Effector CD4-positive, alpha-beta T cell (primary cell): Measurements from ENCODE around the gene SDC1.

Source experiments
- DNase-seq: peaks from one replicate; pipeline ENCODE4 v3.0.0-alpha.2; 2020

SDC1 gene

DNA sequence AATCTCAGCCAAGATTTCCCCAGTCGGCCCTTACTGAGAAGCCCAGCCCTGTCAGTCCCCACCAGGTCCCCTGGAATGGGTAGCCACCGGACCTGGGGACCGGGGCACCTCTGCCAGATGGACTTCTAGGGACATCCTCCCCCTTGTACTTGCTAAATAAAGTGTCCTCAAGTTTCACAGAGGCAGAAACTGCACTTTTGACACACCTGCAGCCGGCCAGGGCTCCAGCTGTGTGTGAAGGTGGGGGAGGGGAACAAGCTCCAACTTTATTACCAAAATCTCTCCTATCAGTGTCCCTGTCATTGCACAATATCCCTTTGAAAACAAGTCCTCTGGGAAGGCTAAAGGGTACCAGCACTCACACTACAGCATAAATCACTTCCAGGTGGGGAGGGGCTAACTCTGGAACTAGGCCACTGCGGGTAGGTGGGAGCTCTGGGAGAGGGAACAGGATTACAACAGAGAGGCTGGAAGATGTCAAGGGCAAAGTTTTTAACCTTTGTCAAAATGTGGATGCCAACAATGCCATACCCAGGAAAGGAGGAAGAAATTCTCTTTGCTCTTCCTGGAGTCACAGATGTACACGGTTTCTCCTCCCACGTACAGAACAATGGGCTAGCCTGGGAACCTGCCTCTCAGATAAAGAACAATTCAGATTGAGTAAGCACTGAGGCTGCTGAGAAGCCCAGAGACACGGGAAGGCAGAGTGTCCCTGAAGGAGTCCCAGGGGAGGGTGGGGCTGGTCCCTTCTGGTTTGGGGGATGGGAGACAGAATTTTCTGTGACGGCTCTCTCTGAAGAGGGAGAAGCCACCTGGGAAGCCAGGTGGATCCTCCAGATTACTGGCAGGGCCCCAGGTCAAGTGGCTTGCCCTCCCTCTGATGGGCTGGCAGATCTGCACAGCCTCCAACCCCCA lies 11.0 kb downstream of the SDC1 start:
- no peak for DNase-seq

DNA sequence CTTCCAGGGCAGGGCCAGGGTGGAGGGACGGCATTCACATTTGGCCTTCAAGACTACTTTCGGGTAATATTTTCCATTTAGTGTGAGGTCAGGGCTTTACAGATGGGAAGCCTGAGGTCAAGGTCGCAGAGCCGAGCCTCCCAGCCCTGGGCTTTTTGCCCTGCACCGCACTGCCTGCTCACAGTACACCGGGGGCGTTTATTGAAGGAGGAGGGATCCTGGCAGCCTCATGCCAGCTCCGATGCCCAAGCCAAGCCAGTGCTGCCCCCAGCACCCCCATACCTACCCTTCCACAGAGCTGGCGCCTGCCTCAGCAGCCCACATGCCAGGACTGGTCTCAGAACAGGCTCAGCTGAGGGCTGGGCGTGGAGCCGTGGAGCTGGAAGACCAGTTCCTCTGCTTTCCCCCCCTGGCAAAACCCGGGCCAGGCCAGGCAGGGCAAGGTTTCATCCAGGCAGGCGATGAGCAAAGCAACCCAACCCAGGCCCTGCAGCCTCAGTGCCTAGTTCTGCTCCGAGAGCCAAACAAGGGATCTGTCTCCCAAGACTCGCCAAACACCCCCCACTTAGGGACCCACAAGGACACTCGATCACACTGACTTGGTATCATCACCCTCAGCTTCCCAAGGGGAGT lies 11.9 kb downstream of the SDC1 start:
- no peak for DNase-seq

DNA sequence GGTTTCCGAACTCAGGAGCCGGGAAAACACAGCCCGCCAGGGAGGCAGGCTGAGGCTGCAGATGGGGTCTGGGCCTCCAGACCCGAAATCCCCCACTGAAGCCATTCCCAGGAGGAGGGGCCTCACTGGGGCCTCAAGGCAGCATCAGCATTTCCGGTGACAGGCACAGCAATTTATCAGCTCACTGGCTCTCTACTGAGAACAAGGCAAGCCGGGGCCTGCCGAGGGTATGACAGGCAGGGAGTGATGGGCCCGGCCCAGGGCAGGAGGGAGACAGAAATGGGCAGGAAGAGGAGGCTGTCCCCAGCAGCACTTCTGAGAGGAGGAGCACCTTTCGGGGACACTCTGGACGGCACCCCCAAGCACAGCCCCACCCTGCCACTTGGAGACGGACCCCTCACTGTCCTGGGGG lies 12.5 kb downstream of the SDC1 start:
- DNase-seq, result no peak

DNA sequence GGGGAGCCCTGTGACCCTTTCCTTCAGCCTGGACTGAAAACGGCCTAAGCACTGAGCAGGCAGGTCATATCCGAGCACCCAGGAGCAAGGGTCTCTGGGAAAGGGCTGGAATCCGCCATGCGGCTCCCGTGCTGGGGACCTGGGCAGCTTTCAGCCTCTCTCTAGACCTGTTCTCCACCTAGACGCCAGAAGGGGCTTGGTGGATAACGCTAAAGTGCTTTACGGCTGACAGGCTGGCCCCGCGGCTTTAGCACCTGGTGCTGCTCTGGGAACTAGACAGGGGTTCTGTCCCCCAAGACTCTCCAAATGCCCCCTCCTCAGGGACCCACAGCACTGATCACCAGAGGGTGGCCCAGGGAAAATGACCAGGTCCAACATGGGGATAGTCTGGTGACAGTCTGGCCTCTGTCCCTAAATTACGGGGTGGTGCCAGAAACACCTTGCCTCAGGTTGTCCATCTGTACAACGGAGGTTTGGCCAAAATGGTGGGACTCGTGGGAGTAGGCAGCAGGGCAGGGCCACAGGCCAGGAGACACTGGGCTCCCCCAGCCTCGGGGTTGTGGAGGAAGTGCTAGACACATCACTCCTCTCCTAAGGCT lies 13.0 kb downstream of the SDC1 start:
- DNase-seq, result no peak

DNA sequence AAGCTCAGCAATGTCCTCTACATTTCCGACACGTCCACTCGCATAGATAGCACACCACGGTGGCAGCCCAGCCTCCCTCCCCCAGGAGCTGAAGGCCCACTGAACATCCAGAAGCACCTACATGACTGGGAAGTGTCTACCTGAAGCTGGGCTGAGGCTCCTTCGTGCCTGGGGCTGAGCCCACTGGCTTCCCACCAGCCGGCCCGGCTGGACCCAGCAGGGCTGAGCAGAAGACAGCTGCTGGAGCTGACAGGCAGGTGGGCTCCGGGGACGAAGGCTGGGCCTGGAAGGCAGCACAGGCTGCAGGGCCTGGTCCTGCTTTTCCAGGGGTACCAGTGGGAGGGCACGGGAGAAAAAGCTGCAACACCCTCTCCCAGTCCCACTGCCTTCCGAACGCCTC lies 13.5 kb downstream of the SDC1 start:
- DNase-seq, result no peak

DNA sequence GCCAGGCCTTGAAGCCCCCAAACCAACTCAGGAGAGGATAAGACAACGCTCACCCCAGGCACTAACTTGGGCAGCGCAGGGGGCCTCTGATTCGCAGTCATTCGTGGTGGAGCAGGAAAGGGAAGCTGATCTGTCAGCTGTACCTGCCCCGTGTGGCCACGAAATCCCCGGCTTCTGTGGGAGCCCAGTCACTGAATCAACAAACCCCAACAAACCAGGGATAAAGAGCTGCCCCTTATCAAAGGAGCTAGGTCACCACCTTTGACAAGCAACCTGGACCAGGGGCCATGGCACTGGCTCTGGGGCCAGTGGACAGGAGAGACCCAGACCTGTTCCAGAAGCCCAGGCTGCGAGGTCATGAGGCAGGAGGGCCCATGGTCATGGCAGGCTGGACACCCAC lies 14.5 kb downstream of the SDC1 start:
- DNase-seq, result no peak

DNA sequence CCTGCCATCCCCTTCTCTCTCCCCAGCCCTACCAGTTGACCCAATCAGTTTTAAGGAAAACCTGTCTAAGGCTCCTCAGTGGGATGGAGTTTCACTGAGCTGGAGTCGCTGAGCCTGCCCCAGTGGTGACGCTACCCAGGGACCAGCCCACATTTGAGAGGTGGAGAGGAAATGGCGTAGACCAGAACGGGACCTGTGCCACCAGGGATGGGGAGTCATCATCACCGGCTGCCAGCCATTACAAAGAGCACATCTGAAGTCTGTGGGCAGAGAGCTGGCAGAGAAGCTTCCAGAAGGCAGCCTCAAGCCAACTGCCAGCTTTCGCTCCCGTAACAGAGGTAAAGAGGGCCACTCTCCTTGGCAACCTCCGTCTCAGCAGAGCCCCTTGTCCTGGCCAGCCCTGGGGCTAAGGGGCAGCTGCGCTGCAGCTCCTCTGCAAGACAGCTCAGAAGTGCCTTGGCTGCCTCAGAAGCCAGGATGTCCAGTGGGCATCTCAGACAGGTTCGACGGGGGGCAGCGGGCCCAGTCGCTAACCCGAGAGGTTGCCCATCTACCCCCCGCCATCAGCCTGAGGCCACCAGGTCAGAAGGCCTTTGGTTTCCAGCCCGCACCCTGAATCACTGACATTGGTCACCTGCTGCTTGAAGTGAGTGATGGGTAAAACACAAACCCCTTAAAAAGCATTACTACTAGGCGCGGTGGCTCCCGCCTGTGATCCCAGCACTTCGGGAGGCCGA lies 15.4 kb downstream of the SDC1 start:
- DNase-seq, result no peak

DNA sequence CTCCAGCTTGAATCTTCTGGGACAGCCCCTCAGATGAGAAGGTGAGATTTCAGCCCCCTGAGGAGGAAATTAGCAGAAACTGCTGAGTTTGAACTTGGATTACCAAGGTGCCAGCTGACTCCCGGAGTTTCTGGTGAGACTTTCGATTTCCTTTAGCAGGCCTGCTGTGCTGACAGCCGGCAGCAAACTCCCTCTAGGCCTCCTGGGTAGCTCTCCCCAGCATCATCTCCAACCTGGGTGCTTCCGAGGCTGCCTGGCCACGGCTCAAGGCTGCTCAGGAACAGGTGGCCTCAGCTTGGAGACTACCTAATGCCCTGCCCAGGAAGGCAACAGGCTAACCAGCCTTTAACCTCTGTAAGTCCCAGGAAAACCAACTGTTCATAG lies 16.5 kb downstream of the SDC1 start:
- DNase-seq, result no peak

DNA sequence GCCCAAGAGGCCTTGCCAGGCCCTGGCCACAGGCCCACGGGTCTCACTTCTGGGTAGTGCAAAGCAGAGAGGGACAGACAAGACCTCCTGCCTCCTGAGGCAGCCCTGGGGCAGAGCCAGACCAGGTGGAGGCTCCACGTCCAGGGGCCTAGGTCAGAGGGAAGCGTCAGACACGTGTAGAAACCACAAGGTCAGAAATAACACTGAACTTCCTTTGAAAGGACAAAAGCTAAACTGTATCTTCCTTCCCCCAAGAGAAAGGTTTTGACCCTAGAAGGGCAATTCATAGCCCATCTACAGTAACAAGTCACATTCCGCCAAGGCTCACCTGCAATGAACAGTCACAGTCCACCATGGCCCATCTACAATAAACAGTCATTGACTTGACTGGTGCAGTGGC lies 17.9 kb downstream of the SDC1 start:
- no peak for DNase-seq

DNA sequence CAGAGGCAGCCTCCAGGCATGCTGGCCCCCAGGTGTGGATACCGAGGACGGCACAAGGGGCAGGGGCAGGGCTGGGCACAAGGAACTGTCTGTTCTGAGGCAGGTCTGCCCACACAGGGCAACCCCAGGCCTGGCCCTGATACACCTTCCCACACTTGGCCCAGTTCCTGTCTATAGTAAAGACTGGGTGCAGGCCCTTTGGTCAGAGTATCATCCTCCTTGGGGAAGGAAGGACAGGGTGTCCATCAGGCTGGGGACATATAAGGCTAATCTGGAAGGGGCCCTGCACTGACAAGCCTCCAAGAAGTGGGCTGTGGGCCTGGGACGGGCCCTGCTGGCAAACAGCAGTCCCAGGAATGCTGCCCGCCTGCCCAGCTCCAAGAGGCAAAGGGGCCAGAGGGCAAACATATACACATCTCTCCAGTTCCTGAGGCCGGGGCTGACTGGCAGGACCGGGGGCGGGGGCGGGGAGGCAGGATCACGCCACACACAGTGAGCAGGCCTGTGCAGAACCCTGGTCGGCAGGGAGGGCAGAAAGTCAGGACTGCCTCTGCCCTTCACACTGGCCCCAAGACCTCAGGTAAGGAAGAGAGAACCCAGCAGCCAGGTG lies 18.9 kb downstream of the SDC1 start:
- DNase-seq, result no peak

DNA sequence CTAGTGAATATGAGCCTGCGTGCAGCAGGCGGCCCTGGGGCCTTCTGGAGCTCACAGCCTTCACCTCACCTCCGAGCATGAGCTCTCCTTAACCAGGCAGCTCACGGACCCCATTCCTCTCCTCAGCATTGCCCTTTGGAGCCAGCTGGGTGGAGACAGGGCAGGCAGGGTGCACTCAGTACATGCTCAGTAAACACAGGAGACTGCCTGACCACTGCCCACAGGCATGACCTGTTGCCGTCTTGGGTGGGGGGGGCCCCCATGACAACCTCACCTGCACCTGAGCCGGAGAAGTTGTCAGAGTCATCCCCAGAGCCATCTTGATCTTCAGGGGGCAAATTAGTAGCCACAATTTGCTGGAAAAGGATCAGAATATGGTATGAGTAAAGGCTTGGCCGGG lies 19.9 kb downstream of the SDC1 start:
- DNase-seq, result no peak

DNA sequence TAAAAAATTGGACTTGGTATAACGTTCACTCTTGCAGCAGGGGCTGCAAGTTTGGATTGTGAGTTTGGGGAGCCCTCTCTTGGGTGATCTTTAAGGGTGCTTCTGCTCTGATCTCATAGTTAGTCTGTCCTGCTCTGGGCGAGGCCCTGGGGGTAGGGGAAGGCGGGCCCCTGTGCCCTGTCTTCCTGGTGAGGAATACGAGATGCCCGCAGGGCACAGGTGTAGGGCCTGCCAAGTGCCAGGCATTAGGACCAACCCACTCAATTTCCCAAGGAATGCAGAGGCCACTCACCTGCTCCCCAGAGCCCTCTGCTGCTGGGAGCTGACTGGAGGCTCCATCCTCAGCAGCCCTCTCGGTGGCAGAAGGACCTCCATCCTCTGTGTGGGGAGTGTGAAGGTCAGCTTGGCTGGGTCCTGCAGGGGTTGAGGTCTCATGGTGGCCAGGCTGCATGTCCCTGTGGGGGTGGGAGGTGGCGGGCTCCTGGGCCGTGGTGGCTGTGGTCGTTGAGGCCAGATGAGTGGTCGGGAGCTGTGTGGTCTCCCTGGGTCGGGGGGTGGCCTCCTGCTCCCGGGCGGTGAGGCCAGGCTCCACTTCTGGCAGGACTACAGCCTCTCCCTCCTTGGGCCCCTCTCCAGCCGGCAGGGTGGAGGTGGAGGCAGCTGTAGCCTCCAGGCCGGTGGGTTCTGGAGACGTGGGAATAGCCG lies 21.3 kb downstream of the SDC1 start:
- no peak for DNase-seq

DNA sequence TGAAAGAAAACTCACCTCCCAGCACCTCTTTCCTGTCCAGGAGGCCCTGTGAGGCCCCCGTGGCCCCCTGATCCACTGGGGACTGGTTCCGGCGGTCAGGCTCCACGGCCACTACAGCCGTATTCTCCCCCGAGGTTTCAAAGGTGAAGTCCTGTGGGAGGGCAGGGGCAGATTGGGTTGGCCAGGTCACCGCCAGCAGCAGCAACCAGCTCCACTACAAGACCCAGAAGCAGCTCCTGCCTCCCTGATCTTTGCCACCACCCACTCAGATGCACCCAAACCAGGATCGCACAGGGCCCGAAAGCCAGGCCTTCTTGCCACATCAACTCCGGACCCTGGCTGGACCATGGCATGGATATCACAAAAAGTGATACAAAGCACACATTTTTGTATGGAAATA lies 21.9 kb downstream of the SDC1 start:
- DNase-seq, result no peak

DNA sequence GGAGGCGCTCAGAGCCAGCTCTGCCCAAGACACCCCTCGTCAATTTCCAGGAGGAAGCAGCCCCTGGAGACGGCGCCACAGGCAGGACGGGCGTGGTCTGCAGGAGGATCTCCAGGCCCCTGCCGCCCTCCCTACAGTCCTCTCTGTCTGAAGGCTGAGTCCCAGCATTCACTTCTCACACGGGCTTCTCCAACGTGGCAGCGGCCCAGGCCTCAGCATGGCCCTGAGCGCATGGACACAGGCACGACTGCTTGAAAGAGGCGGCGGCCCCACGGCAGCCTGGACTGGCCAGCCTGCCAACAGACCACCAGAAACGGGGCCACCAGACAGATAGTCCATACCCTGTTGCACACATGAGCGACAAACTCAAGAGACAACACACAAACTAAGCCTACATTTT lies 23.3 kb downstream of the SDC1 start:
- no peak for DNase-seq

DNA sequence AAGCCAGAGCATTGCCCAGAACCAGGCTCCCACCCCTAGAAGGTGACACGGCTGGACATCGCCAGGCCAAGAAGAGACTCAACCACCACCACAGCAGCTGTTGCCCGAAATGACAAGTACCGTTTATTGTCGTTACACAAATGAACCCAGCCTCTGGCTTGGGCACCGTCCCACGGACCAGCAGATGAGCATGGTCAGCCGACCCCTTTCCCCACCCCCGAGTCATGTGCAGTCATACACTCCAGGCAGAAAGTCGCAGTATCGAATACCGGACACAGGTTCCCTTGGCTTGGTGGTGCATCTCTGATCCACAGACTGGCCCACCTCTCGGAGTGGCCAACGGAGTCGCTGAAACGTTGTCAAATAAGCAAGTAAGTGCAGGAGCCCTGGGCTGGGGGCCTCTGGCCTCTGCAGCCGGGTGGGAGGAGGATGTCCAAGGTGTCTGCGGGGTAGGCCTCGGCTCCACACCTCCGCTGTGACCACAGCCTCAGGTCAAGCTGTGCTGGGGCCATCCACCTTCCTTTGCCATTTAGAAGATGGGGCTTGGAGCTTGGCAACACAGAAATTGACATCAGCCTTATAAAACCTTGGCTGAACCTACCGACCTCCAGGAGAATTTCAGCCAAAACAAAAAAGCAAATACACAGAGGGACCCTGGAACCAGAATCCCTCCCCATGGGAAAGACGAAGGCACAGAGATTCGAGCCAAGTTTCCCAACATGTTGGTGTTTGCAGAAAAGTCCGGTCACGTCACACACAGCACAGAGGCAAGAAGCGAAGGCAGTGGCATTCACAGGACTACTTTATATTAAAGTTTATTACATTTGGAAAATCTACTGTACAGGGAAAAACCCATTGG lies 24.0 kb downstream of the SDC1 start:
- no peak for DNase-seq

DNA sequence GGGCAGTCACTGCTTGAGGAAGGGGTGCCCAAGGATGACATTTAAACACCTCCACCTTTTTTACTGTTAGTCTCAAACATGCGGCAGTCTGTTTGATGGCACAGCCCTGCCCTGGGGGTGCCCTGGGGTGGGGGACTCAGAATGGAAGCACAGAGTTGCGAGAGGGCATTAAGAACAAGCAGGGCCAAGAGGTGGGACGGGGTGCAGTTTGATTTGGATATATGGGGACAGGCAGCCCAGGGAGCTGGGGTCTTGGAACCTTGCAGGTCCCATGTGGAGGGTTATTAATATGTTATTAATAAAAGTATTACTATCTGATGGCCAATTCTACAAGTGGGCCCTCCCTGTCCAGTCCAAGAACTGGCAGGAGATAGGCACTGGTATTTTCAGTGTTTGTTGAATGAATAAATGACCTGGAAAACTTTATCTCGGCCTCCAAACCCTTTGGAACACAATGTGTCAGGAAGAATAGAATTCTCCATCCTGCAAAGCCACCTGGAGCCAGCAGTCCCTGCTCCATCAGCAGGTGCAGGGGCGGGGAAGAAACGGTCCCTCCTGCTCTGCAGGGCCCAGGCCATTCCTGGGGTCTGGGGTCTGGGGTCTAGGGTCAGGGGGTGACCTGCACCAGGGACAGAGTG lies 25.2 kb downstream of the SDC1 start:
- DNase-seq, result no peak

DNA sequence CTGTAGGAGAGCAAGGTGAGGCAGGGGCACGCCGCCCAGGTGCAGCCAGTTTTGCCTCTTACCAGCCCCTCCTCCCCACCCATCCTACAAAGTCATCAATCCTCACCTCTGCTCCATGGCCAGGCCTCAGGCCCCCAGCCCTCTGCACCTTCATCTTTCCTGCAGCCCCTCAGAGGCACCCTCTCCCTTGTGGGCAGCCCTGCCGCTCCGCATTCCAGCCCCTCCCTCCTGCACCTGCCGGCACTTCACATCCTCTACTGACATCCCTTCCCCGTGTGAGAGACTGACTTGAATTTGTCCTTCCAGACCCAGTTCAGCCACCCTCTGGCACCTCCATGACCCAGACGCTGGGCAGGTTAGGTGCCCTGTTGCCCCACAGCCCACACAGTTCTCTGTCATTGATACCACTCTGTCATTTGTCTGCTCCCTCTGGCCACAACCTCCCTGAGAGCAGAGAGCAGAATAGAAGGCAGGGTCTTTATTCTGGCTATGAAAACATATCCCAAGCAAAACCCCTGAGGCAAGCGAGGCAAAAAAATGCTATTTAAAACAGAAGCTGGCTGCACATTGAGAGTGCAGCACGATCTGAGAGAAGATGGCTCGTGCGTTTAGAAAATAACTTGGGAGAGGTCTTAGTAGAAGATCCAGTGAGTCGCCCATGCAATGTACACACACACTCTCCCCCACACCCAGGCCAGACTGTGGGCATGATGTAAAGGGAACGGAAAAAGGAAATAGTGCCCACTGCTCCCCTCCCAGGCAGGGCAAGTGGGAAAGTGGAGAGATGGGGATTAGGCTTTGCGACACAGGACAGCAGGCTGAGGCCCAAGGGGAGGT lies 25.9 kb downstream of the SDC1 start:
- no peak for DNase-seq

DNA sequence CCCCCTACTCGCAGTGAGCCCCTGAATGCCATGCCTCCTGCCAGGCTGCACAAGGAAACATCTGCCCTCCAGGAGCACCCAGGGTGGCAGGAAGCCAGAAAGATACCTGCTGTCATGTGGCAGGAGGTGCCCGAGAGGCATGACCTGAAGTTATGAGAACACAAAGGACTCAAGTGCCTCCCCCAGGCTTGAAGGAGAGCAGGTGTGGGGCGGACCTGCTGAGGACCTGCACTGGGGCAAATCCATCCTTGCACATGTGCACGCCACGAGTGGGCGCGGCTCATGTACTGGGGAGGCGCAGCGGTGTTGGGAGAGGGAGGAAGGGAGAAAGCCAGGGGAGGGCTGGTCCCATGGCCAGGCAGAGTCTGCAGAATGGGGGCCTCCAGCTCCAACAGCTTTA lies 26.9 kb downstream of the SDC1 start:
- no peak for DNase-seq

DNA sequence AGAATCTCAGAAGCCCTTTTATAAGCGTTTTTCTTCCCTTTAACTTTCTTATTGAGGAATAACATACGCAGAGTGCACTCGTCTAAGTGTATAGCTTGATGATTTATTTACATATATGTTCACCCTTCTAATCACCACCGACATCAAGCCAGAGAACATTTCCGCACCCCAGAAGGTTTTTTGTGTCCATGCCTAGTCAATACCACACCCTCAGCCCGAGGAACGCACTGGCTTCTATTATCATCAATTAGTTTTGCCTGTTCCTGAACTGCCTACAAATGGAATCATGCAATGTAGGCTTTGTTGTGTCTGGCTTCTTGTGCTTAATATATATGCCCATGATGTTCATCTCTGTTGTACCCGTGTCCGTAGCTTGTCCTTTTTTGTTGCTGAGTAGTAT lies 27.7 kb downstream of the SDC1 start:
- no peak for DNase-seq

DNA sequence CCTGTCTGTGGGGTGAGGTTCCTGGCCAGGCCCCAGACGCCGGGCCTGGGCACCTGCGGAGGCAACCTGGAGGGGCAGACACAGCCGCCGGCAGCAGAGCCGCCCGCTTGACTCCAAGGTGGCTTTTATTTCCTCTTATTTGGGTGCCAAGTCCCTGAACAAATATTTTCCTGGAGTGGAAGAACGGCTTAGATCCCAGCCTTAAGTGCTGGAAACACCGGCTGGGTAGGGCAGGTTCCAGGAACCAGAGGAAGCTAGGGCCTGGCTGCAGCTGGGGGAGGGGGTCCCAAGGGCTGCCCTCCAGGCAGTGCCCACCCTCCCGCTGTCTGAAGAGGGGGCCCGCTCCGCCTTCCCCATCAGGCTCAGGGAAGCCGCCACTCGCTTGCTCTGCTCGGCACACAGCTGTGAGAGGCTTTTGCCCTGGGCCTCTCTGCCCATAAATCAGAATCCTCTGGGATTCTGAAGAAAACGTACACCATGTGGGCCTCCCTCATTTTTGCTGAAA lies 28.2 kb downstream of the SDC1 start:
- no peak for DNase-seq
